ENCODE results near the gene KRTAP12-1.
"Not testable (repeated sequence)": the region's sequence is repeated elsewhere in the genome, so short reads cannot be mapped to it uniquely, and the experiment has no call there.

Gene KRTAP12-1

GRCh38 chr21:44701023-44701400 lies 19.0 kb upstream of the KRTAP12-1 start:
- no peak for TF ChIP-seq CTCF (IDR thresholded peaks at IDR 0.05; ENCODE audit: low read depth, low read length)
- DNase-seq (ENCODE audit: extremely low read depth, low read depth), result no peak

- DNase-seq (ENCODE audit: extremely low read depth, low read depth), result no peak
- TF ChIP-seq CTCF (IDR thresholded peaks at IDR 0.05; ENCODE audit: low read depth, low read length), result no peak
Measured at GRCh38 chr21:44700101-44701022, 18.4 kb upstream of the KRTAP12-1 start.

- no peak for DNase-seq (ENCODE audit: extremely low read depth, low read depth)
- no peak for TF ChIP-seq CTCF (IDR thresholded peaks at IDR 0.05; ENCODE audit: low read depth, low read length)
Measured at GRCh38 chr21:44699502-44700001, 17.6 kb upstream of the KRTAP12-1 start.

- no peak for DNase-seq (ENCODE audit: extremely low read depth, low read depth)
- TF ChIP-seq CTCF (IDR thresholded peaks at IDR 0.05; ENCODE audit: low read depth, low read length), result no peak
Measured at GRCh38 chr21:44697811-44698734, 16.1 kb upstream of the KRTAP12-1 start.

- DNase-seq (ENCODE audit: extremely low read depth, low read depth), result not testable (repeated sequence)
Measured at GRCh38 chr21:44697172-44697810, 15.3 kb upstream of the KRTAP12-1 start, which contains the start of gene KRTAP10-12. Gene KRTAP10-12 (plus strand): TSS chr21:44697172. CDS start chr21:44697202, 30 bp downstream.

GRCh38 chr21:44696572-44696971 lies 14.6 kb upstream of the KRTAP12-1 start:
- TF ChIP-seq CTCF (IDR thresholded peaks at IDR 0.05; ENCODE audit: low read depth, low read length), result no peak
- no peak for DNase-seq (ENCODE audit: extremely low read depth, low read depth)

- TF ChIP-seq CTCF (IDR thresholded peaks at IDR 0.05; ENCODE audit: low read depth, low read length), result no peak
- no peak for DNase-seq (ENCODE audit: extremely low read depth, low read depth)
Measured at GRCh38 chr21:44695641-44696040, 13.7 kb upstream of the KRTAP12-1 start.

All from AG09319 (cell line).